HL-60 (cell line): ENCODE measurements around the gene NHP2.

Experiments
- DNase-seq, 2 experiments: peaks; one replicate each; pipeline ENCODE4 v3.0.0-alpha.2; 2010 to 2020; ENCODE audit warnings: low read depth in 1 of 2, low spot score in 1 of 2
- H3K27ac ChIP-seq: fragments of 250-450 bp; sonication (Bioruptor Pico); replicated peaks from 2 replicates; pipeline ENCODE4 v1.5.1; 2020; ENCODE audit warnings: mild to moderate bottlenecking, moderate library complexity
- H3K27me3 ChIP-seq: fragments of 250-450 bp; sonication (Bioruptor Pico); 2 replicates; pipeline ENCODE4 v1.5.1; 2021; ENCODE audit warnings: mild to moderate bottlenecking, moderate library complexity; ENCODE audit not compliant: insufficient read depth, poor library complexity, severe bottlenecking
- H3K4me3 ChIP-seq: replicated peaks from 2 replicates; pipeline ENCODE4 v1.5.1; 2011; ENCODE audit warnings: mild to moderate bottlenecking, control low read depth, low read length; ENCODE audit not compliant: insufficient read depth
- CTCF ChIP-seq: IDR thresholded peaks from one replicate; pipeline ENCODE4 v1.5.1; 2011; ENCODE audit warnings: low read length, control low read depth, inconsistent platforms; ENCODE audit not compliant: insufficient read depth
- GABPA ChIP-seq: IDR thresholded peaks from 2 replicates; pipeline ENCODE4 v1.6.1; 2012; ENCODE audit warnings: low read depth
- POLR2AphosphoS5 ChIP-seq: IDR thresholded peaks from 2 replicates; pipeline ENCODE4 v1.6.1; 2012; ENCODE audit warnings: low read depth
- SPI1 ChIP-seq: IDR thresholded peaks from 2 replicates; pipeline ENCODE4 v1.6.1; 2012; ENCODE audit warnings: low read depth, mild to moderate bottlenecking, borderline replicate concordance
- TF ChIP-seq, protein P1 (sequence below): IDR thresholded peaks from 2 replicates; pipeline ENCODE4 v1.6.1; 2012; ENCODE audit warnings: low read depth; ENCODE audit not compliant: insufficient replicate concordance

Gene NHP2

GRCh38 chr5:178115814-178116142 is 37.9 kb downstream of the NHP2 start:
- DNase-seq = no peak
- Histone ChIP-seq H3K27ac (no peak overlapping the region), H3K4me3 (no peak overlapping the region), H3K27me3 (peaks cover 54% of the 10 kb centered on the region)
- TF ChIP-seq SPI1 (no peak), CTCF (no peak), GABPA (no peak), POLR2AphosphoS5 (no peak)
- TF ChIP-seq, protein P1, sequence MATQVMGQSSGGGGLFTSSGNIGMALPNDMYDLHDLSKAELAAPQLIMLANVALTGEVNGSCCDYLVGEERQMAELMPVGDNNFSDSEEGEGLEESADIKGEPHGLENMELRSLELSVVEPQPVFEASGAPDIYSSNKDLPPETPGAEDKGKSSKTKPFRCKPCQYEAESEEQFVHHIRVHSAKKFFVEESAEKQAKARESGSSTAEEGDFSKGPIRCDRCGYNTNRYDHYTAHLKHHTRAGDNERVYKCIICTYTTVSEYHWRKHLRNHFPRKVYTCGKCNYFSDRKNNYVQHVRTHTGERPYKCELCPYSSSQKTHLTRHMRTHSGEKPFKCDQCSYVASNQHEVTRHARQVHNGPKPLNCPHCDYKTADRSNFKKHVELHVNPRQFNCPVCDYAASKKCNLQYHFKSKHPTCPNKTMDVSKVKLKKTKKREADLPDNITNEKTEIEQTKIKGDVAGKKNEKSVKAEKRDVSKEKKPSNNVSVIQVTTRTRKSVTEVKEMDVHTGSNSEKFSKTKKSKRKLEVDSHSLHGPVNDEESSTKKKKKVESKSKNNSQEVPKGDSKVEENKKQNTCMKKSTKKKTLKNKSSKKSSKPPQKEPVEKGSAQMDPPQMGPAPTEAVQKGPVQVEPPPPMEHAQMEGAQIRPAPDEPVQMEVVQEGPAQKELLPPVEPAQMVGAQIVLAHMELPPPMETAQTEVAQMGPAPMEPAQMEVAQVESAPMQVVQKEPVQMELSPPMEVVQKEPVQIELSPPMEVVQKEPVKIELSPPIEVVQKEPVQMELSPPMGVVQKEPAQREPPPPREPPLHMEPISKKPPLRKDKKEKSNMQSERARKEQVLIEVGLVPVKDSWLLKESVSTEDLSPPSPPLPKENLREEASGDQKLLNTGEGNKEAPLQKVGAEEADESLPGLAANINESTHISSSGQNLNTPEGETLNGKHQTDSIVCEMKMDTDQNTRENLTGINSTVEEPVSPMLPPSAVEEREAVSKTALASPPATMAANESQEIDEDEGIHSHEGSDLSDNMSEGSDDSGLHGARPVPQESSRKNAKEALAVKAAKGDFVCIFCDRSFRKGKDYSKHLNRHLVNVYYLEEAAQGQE = no peak

DNA sequence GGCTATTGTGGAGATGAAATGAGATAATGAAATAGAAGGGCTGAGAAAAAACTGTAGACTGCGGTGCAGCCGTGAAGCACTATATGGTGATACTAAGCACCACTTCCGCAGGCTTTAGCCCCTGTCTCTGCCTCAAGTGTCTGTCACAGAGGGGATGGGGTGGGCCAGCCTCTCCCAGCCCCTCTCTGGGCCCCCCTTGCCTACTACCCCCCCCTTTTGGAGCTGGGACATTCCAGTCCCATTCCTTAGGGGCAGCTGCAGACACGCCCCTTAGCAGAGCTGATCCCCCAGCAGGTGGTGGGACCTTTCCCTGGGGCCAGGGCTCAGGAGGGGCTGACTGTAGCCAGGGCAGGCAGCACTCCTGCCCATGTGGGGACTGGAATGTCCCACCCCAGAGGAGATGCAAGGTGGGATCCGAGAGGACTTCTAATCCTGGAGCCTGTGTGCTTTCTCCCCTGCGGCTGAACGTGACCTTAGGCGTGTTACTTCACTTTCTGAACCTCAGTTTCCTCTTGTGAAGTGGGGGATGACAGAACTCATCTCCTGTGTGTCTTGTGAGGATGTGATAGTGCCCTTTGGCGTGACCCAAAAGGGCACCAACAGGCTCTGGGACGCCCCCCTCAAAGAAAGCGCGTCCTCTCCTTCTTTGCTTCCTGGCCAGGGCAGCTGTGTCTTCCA is 38.4 kb downstream of the NHP2 start:
- H3K27me3 ChIP-seq = peaks cover 56% of the 10 kb centered on the region

DNA sequence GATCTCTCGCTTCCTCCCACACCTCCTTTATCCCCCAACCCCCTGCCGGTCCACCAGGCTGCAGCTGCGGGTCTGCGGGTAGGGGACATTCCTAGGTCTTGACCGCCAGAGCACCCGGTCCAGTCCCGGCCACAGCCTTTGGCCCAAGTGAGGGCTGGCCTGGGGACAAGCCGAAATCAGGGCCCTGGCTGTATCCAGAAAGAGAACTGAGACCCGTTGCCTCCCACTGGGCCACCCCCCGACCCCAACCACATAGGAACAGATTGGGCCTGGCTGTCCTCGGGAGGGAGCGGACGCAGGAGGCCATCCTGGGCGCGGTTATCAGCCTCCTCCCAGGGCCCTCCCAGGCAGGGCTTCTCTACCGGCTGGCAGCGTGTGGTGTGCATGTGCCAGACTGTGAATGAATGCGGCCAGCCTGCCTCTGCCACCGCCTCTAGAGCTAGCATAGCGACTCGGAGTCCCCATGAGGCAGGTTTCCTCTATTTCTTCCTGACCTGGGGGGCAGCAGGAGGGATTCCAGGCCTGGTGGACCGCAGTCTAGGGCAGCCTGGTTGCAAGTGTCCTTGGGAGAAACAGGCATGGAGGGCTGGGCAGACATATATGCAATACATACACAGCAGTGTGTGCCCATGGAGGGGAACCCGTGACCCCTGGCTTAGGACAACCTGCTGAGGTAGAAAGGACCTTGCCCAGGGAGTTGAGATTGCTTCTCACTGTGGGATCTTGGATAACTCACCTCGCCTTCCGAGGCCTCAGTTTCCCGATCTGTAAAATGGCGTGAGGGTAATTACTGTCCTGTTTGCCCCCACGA is 39.2 kb downstream of the NHP2 start:
- no peak overlapping the region for H3K27ac ChIP-seq

More for the DNA sequence above, 38.4 kb downstream of the NHP2 start:
- Histone ChIP-seq H3K27ac (no peak overlapping the region), H3K4me3 (no peak overlapping the region)
- DNase-seq = no peak
- TF ChIP-seq CTCF (no peak), GABPA (no peak), POLR2AphosphoS5 (no peak), SPI1 (no peak)
- TF ChIP-seq, protein P1 = no peak

More for the DNA sequence above, 39.2 kb downstream of the NHP2 start:
- Histone ChIP-seq H3K4me3 (no peak overlapping the region), H3K27me3 (peaks cover 56% of the 10 kb centered on the region)
- TF ChIP-seq, protein P1 = no peak
- TF ChIP-seq CTCF (no peak), POLR2AphosphoS5 (no peak), GABPA (no peak)
- peak in 1 of 2 experiments; percentile 33 for DNase-seq
